Keratinocyte (primary cell): ENCODE results near the gene MAD1L1. TPM values are rescaled to one million over a fixed set of nuclear protein-coding genes. Genes with fewer than 3 reads are reported as not detected.

Source experiments
- DNase-seq: peaks from one replicate; pipeline ENCODE4 v3.0.0-alpha.2; 2011; ENCODE audit warnings: low read depth, missing footprints, low spot score
- FAIRE-seq: peaks from 2 replicates; lab custom pipeline; 2011; peaks lifted over from hg19 to GRCh38; lab: Jason Lieb, UNC
- H2AFZ ChIP-seq: 2 replicates; pipeline ENCODE4 v1.6.0; 2012; ENCODE audit warnings: low read length, control low read depth, inconsistent platforms; ENCODE audit not compliant: control insufficient read depth
- H3K27ac ChIP-seq: 2 replicates; pipeline ENCODE4 v1.5.1; 2011; ENCODE audit warnings: low read length; ENCODE audit not compliant: control insufficient read depth, insufficient read depth
- H3K27me3 ChIP-seq: 3 replicates; pipeline ENCODE4 v1.6.0; 2011; ENCODE audit warnings: low read length; ENCODE audit not compliant: control insufficient read depth, insufficient read depth; ENCODE audit errors: extremely low read depth
- H3K36me3 ChIP-seq, 2 experiments: 2 replicates in 1 of 2; 3 replicates in 1 of 2; pipeline ENCODE4 v1.5.1; 2011; ENCODE audit warnings: low read length in 2 of 2, mild to moderate bottlenecking in 1 of 2; ENCODE audit not compliant: control insufficient read depth in 2 of 2, insufficient read depth in 2 of 2; ENCODE audit errors: extremely low read depth in 1 of 2
- H3K4me1 ChIP-seq: 3 replicates; pipeline ENCODE4 v1.5.1; 2011; ENCODE audit warnings: low read length; ENCODE audit not compliant: control insufficient read depth, insufficient read depth; ENCODE audit errors: extremely low read depth
- H3K4me2 ChIP-seq: 3 replicates; pipeline ENCODE4 v1.6.0; 2011; ENCODE audit warnings: low read depth, low read length; ENCODE audit not compliant: control insufficient read depth, insufficient read depth; ENCODE audit errors: extremely low read depth
- H3K4me3 ChIP-seq, 3 experiments: fragments of 200-600 bp in 1 of 3; sonication (generic) in 1 of 3; 2 replicates in 2 of 3; 3 replicates in 1 of 3; pipeline ENCODE4 v1.5.1; 2011 to 2016; ENCODE audit warnings: low read length in 3 of 3, mild to moderate bottlenecking in 3 of 3, control low read depth in 2 of 3, inconsistent platforms in 1 of 3, low read depth in 1 of 3, mixed read lengths in 1 of 3, mixed run types in 1 of 3, moderate library complexity in 1 of 3; ENCODE audit not compliant: control insufficient read depth in 2 of 3, insufficient read depth in 2 of 3; ENCODE audit errors: extremely low read depth in 1 of 3
- H3K79me2 ChIP-seq: 2 replicates; pipeline ENCODE4 v1.6.0; 2012; ENCODE audit warnings: low read length; ENCODE audit not compliant: control insufficient read depth, insufficient read depth
- H3K9ac ChIP-seq: 3 replicates; pipeline ENCODE4 v1.6.0; 2011; ENCODE audit warnings: low read length; ENCODE audit not compliant: control insufficient read depth, insufficient read depth; ENCODE audit errors: extremely low read depth
- H3K9me1 ChIP-seq: 3 replicates; pipeline ENCODE4 v1.6.0; 2011; ENCODE audit warnings: low read length; ENCODE audit not compliant: control insufficient read depth, insufficient read depth; ENCODE audit errors: extremely low read depth
- H3K9me3 ChIP-seq: 2 replicates; pipeline ENCODE4 v1.5.1; 2012; ENCODE audit warnings: low read depth, low read length; ENCODE audit not compliant: control insufficient read depth
- H4K20me1 ChIP-seq: 3 replicates; pipeline ENCODE4 v1.6.0; 2011; ENCODE audit warnings: low read length; ENCODE audit not compliant: control insufficient read depth, insufficient read depth; ENCODE audit errors: extremely low read depth
- CTCF ChIP-seq, 3 experiments: IDR thresholded peaks in 1 of 3; conservative IDR thresholded peaks in 1 of 3; optimal IDR thresholded peaks in 1 of 3; 2 replicates in 2 of 3; 3 replicates in 1 of 3; pipeline versions ENCODE3 to v1.5.1; 2011; ENCODE audit warnings: low read length in 3 of 3, mild to moderate bottlenecking in 3 of 3, moderate library complexity in 2 of 3, control low read depth in 1 of 3, inconsistent platforms in 1 of 3; ENCODE audit not compliant: insufficient read depth in 2 of 3; ENCODE audit errors: extremely low read depth in 1 of 3
- EZH2 ChIP-seq: IDR thresholded peaks from one replicate; pipeline ENCODE4 v1.6.1; 2012; ENCODE audit warnings: inconsistent platforms, mild to moderate bottlenecking, low read length, moderate library complexity
- dilution Hi-C: fragments of 300-500 bp; cut with MboI; formaldehyde crosslinking; loops from one replicate; pipeline ENCODE4 v1.7.0; 2020; ENCODE audit warnings: low sequenced_read_pairs; ENCODE audit not compliant: extremely low pct_ligation_motif_present
- polyA plus RNA-seq, 5 experiments: library from polyadenylated mRNA; depleted of rRNA in 3 of 5; stranded (reverse) in 3 of 5; stranded (forward) in 1 of 5; unstranded in 1 of 5; fragments of >200 nt; gene quantifications; 1 replicate in 1 of 5; 2 replicates in 3 of 5; 3 replicates in 1 of 5; pipeline versions ENCODE4 v1.2.1 to v1.2.3, GENCODE V29; 2011 to 2012; ENCODE audit warnings: missing spikeins in 2 of 5, low read depth in 1 of 5, low replicate concordance in 1 of 5

The MAD1L1 gene
- polyA plus RNA-seq, 1 donor (not counting 4 experiments of a cell fraction or from before 2014, with no cell fraction given): 18.0 TPM

- Histone ChIP-seq H4K20me1 (peaks cover 6% of the 10 kb centered on the region), H3K9ac (no peak overlapping the region), H3K9me1 (peaks cover 3% of the 10 kb centered on the region), H3K9me3 (no peaks in the 10 kb centered on the region), H3K79me2 (no peaks in the 10 kb centered on the region), H3K27ac (no peak overlapping the region), H3K4me3 (no peak overlapping the region), H3K27me3 (no peaks in the 10 kb centered on the region), H3K4me1 (peaks cover 32% of the 10 kb centered on the region), H2AFZ (no peak overlapping the region), H3K4me2 (no peak overlapping the region), H3K36me3 (peaks cover 0 to 3% of the 10 kb centered on the region in 2 experiments)
- no peak for FAIRE-seq
- TF ChIP-seq CTCF (optimal IDR thresholded peaks at IDR 0.05 in 1 of 3, IDR thresholded peaks at IDR 0.05 in 1 of 3, conservative IDR thresholded peaks at IDR 0.05 in 1 of 3; ENCODE audit: extremely low read depth in 1 of 3, insufficient read depth in 2 of 3, low read length in 3 of 3) (no peak), EZH2 (no peak)
- no peak for DNase-seq
- dilution Hi-C loops: no loop called here
Observed at GRCh38 chr7:2111568-2111967, 121.2 kb downstream of the MAD1L1 start.

GRCh38 chr7:2110610-2111396 lies 121.9 kb downstream of the MAD1L1 start:
- Histone ChIP-seq H3K79me2 (no peaks in the 10 kb centered on the region), H3K4me3 (no peak overlapping the region), H3K4me2 (no peak overlapping the region), H3K27me3 (no peaks in the 10 kb centered on the region), H3K9me1 (peaks cover 3% of the 10 kb centered on the region), H3K9ac (no peak overlapping the region), H3K9me3 (no peaks in the 10 kb centered on the region), H3K36me3 (peaks cover 0 to 3% of the 10 kb centered on the region in 2 experiments), H4K20me1 (peaks cover 6% of the 10 kb centered on the region), H3K27ac (no peak overlapping the region), H2AFZ (no peak overlapping the region), H3K4me1 (peaks cover 29% of the 10 kb centered on the region)
- FAIRE-seq (no peak), DNase-seq (no peak)
- dilution Hi-C loops: no loop called here
- no peak for TF ChIP-seq CTCF (optimal IDR thresholded peaks at IDR 0.05 in 1 of 3, IDR thresholded peaks at IDR 0.05 in 1 of 3, conservative IDR thresholded peaks at IDR 0.05 in 1 of 3; ENCODE audit: extremely low read depth in 1 of 3, insufficient read depth in 2 of 3, low read length in 3 of 3)
- no peak for TF ChIP-seq EZH2
